GM21529 (cell line): ENCODE data around the gene CCDC138.

Experiments used
- ATAC-seq: cut with Tn5 transposase; IDR thresholded peaks from one replicate; pipeline ENCODE4 v1.9.1; 2021; ENCODE audit not compliant: unreplicated experiment

The CCDC138 gene

GRCh38 chr2:108917526-108917925, 131.0 kb downstream of the CCDC138 start:
- no peak for ATAC-seq

- no peak for ATAC-seq
Measured at GRCh38 chr2:108918156-108918874, 131.7 kb downstream of the CCDC138 start.

- ATAC-seq, result no peak
Measured at GRCh38 chr2:108918941-108919341, 132.4 kb downstream of the CCDC138 start.

- ATAC-seq, result no peak
Measured at GRCh38 chr2:108919571-108920373, 133.2 kb downstream of the CCDC138 start.

GRCh38 chr2:108920686-108921085, 134.1 kb downstream of the CCDC138 start:
- no peak for ATAC-seq

GRCh38 chr2:108921096-108922030, 134.8 kb downstream of the CCDC138 start:
- no peak for ATAC-seq

GRCh38 chr2:108922141-108922915, 135.8 kb downstream of the CCDC138 start:
- ATAC-seq, result no peak

GRCh38 chr2:108923019-108923700, 136.6 kb downstream of the CCDC138 start:
- ATAC-seq, result no peak

GRCh38 chr2:108923736-108924579, 137.4 kb downstream of the CCDC138 start:
- no peak for ATAC-seq

- ATAC-seq, result no peak
Measured at GRCh38 chr2:108924580-108925251, 138.1 kb downstream of the CCDC138 start.

GRCh38 chr2:108925286-108925685, 138.7 kb downstream of the CCDC138 start:
- no peak for ATAC-seq

GRCh38 chr2:108925735-108926134, 139.2 kb downstream of the CCDC138 start:
- ATAC-seq, result no peak
